SK-N-SH (cell line): ENCODE measurements around the gene TTC9C. TPM values are rescaled to one million over a fixed set of nuclear protein-coding genes. Genes with fewer than 3 reads are reported as not detected.

Source experiments
- CHD2 ChIP-seq: fragments of 150-350 bp; IDR thresholded peaks from 2 replicates; pipeline ENCODE4 v1.6.1; 2018; ENCODE audit warnings: low read length; ENCODE audit not compliant: partially characterized antibody
- CTCF ChIP-seq: fragments of 200-600 bp; sonication (generic); IDR thresholded peaks from 2 replicates; pipeline ENCODE4 v1.6.1; 2017; ENCODE audit warnings: antibody characterized with exemption, mild to moderate bottlenecking, moderate library complexity
- EP300 ChIP-seq, 2 experiments: IDR thresholded peaks; 2 replicates each; pipeline versions ENCODE4 v1.4.0 to v1.6.1; 2012; ENCODE audit warnings: borderline replicate concordance in 1 of 2, low read depth in 1 of 2, low read length in 1 of 2
- EZH2phosphoT487 ChIP-seq: fragments of 200-600 bp; sonication (generic); IDR thresholded peaks from 2 replicates; pipeline ENCODE4 v1.6.1; 2017; ENCODE audit warnings: low read depth, mixed run types, mild to moderate bottlenecking, antibody characterized with exemption, moderate library complexity, borderline replicate concordance
- FOXJ3 ChIP-seq: sonication (generic); formaldehyde crosslinking; IDR thresholded peaks from 2 replicates; pipeline ENCODE4 v1.5.1; 2020; ENCODE audit warnings: mild to moderate bottlenecking, missing genetic modification reagents
- FOXM1 ChIP-seq: IDR thresholded peaks from 2 replicates; pipeline ENCODE4 v1.4.0; 2012; ENCODE audit warnings: low read depth, mild to moderate bottlenecking
- GABPA ChIP-seq: IDR thresholded peaks from 2 replicates; pipeline ENCODE4 v1.4.0; 2012; ENCODE audit warnings: low read depth, mild to moderate bottlenecking
- IRF3 ChIP-seq: fragments of 150-350 bp; IDR thresholded peaks from 2 replicates; pipeline ENCODE4 v1.6.1; 2016; ENCODE audit warnings: mild to moderate bottlenecking, low read depth, low read length
- MAX ChIP-seq: IDR thresholded peaks from 2 replicates; pipeline ENCODE4 v1.4.0; 2012; ENCODE audit warnings: low read depth
- MXI1 ChIP-seq: IDR thresholded peaks from 2 replicates; pipeline ENCODE4 v1.6.1; 2012; ENCODE audit warnings: mild to moderate bottlenecking, low read depth, low read length, improper control_type of control experiment
- POLR2AphosphoS5 ChIP-seq: IDR thresholded peaks from 2 replicates; pipeline ENCODE4 v1.6.1; 2012; ENCODE audit warnings: low read depth, low read length
- RCOR1 ChIP-seq: fragments of 150-350 bp; IDR thresholded peaks from 2 replicates; pipeline ENCODE4 v1.6.1; 2017; ENCODE audit warnings: antibody characterized with exemption, low read length
- REST ChIP-seq: IDR thresholded peaks from 2 replicates; pipeline ENCODE4 v1.6.1; 2012; ENCODE audit warnings: mild to moderate bottlenecking, low read depth, low read length, moderate library complexity
- RFX5 ChIP-seq: IDR thresholded peaks from 2 replicates; pipeline ENCODE4 v1.6.1; 2012; ENCODE audit warnings: mild to moderate bottlenecking, improper control_type of control experiment, low read length
- RXRA ChIP-seq: IDR thresholded peaks from 2 replicates; pipeline ENCODE4 v1.4.0; 2012; ENCODE audit warnings: low read depth, mild to moderate bottlenecking, borderline replicate concordance
- SIN3A ChIP-seq: IDR thresholded peaks from 2 replicates; pipeline ENCODE4 v1.6.1; 2012; ENCODE audit warnings: low read depth, mild to moderate bottlenecking, low read length, moderate library complexity, borderline replicate concordance
- SMC3 ChIP-seq: IDR thresholded peaks from 2 replicates; pipeline ENCODE4 v1.6.1; 2012; ENCODE audit warnings: low read depth, low read length, improper control_type of control experiment
- TEAD4 ChIP-seq: IDR thresholded peaks from 2 replicates; pipeline ENCODE4 v1.4.0; 2012; ENCODE audit warnings: mild to moderate bottlenecking, borderline replicate concordance; ENCODE audit not compliant: insufficient read depth
- USF2 ChIP-seq: fragments of 150-350 bp; IDR thresholded peaks from 2 replicates; pipeline ENCODE4 v1.6.1; 2017; ENCODE audit warnings: antibody characterized with exemption, low read length, low read depth, borderline replicate concordance
- ZBTB33 ChIP-seq: IDR thresholded peaks from 2 replicates; pipeline ENCODE4 v1.4.0; 2012; ENCODE audit warnings: low read depth, borderline replicate concordance
- polyA plus RNA-seq, 3 experiments: library from polyadenylated mRNA; depleted of rRNA; stranded (reverse); fragments of >200 nt; gene quantifications; 2 replicates each; pipeline ENCODE4 v1.2.3, GENCODE V29; 2012

Gene TTC9C
- polyA plus RNA-seq, 1 of the 3 experiments (the other 2 are of a cell fraction): 31.3 TPM

- TF ChIP-seq REST (no peak), MAX (no peak), FOXJ3 (CRISPR knock-in tag) (no peak; the same call in 1 of the 2 replicates), FOXM1 (no peak), GABPA (peak; percentile 72), MXI1 (0 out of 2 replicates have a peak, but pooled peaks have one; percentile 3), RXRA (no peak), POLR2AphosphoS5 (peak; percentile 89), TEAD4 (peak; percentile 95), USF2 (no peak), EZH2phosphoT487 (no peak), RCOR1 (peak; percentile 27), CHD2 (peak; percentile 85), ZBTB33 (no peak), SMC3 (no peak), CTCF (no peak), EP300 (IDR thresholded peaks at IDR 0.05; ENCODE audit: borderline replicate concordance in 1 of 2, low read depth in 1 of 2, low read length in 1 of 2) (peak in 1 of 2 experiments; percentile 24; a peak in 1 of 4 replicates), RFX5 (no peak), IRF3 (no peak), SIN3A (0 out of 2 replicates have a peak, but pooled peaks have one; percentile 62)
Observed at GRCh38 chr11:62709247-62710000, 18.9 kb upstream of the TTC9C start (continued).
